Glutamatergic neuron (in vitro differentiated cells): ENCODE data around the gene CLEC12A. TPM values are rescaled to one million over a fixed set of nuclear protein-coding genes. Genes with fewer than 3 reads are reported as not detected.

ENCODE experiments used
- DNase-seq: peaks from one replicate; pipeline ENCODE4 v3.0.0; 2022
- H3K27ac Mint-ChIP-seq: one replicate; pipeline ENCODE4 v1.8.0; 2020; ENCODE audit warnings: mild to moderate bottlenecking, mixed read lengths, inconsistent platforms; ENCODE audit not compliant: unreplicated experiment
- H3K27me3 Mint-ChIP-seq: one replicate; pipeline ENCODE4 v1.8.0; 2020; ENCODE audit warnings: mild to moderate bottlenecking, moderate library complexity, mixed read lengths, inconsistent platforms; ENCODE audit not compliant: unreplicated experiment
- H3K36me3 Mint-ChIP-seq: one replicate; pipeline ENCODE4 v1.8.0; 2020; ENCODE audit warnings: mild to moderate bottlenecking, mixed read lengths, inconsistent platforms; ENCODE audit not compliant: unreplicated experiment
- H3K4me1 Mint-ChIP-seq: one replicate; pipeline ENCODE4 v1.8.0; 2020; ENCODE audit warnings: mild to moderate bottlenecking, low read depth, mixed read lengths, inconsistent platforms; ENCODE audit not compliant: unreplicated experiment
- H3K4me3 Mint-ChIP-seq: one replicate; pipeline ENCODE4 v1.8.0; 2020; ENCODE audit warnings: mild to moderate bottlenecking, mixed read lengths, inconsistent platforms; ENCODE audit not compliant: unreplicated experiment
- H3K9me3 Mint-ChIP-seq: one replicate; pipeline ENCODE4 v1.8.0; 2020; ENCODE audit warnings: mild to moderate bottlenecking, moderate library complexity, mixed read lengths, inconsistent platforms; ENCODE audit not compliant: unreplicated experiment
- total RNA-seq: library from RNA; stranded (reverse); fragmentation: NEBNext Ultra II Directional; extraction: Animal tissue kit (Norgen Biotek cat#: 25700); gene quantifications from one replicate; pipeline ENCODE4 v1.2.1, GENCODE V29; 2021; ENCODE audit not compliant: unreplicated experiment
- TF ChIP-seq, protein P1 (sequence below): fragments of 200-600 bp; sonication (generic); IDR thresholded peaks from one replicate; pipeline ENCODE4 v1.5.0; 2021; ENCODE audit not compliant: partially characterized antibody, unreplicated experiment

CLEC12A gene
- total RNA-seq, 1 donor from 2014 or later = not detected

GRCh38 chr12:10001171-10001776 is 30.1 kb downstream of the CLEC12A start:
- TF ChIP-seq, protein P1, sequence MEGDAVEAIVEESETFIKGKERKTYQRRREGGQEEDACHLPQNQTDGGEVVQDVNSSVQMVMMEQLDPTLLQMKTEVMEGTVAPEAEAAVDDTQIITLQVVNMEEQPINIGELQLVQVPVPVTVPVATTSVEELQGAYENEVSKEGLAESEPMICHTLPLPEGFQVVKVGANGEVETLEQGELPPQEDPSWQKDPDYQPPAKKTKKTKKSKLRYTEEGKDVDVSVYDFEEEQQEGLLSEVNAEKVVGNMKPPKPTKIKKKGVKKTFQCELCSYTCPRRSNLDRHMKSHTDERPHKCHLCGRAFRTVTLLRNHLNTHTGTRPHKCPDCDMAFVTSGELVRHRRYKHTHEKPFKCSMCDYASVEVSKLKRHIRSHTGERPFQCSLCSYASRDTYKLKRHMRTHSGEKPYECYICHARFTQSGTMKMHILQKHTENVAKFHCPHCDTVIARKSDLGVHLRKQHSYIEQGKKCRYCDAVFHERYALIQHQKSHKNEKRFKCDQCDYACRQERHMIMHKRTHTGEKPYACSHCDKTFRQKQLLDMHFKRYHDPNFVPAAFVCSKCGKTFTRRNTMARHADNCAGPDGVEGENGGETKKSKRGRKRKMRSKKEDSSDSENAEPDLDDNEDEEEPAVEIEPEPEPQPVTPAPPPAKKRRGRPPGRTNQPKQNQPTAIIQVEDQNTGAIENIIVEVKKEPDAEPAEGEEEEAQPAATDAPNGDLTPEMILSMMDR = no peak
- no peaks in the 10 kb centered on the region for H3K36me3 Mint-ChIP-seq
- DNase-seq = no peak
- H3K9me3 Mint-ChIP-seq = no peaks in the 10 kb centered on the region
- H3K27me3 Mint-ChIP-seq = no peaks in the 10 kb centered on the region
- no peaks in the 10 kb centered on the region for H3K4me1 Mint-ChIP-seq
- no peak overlapping the region for H3K27ac Mint-ChIP-seq
- no peak overlapping the region for H3K4me3 Mint-ChIP-seq

- no peak for DNase-seq
- TF ChIP-seq, protein P1 = no peak
- Mint-ChIP-seq H3K27me3 (no peaks in the 10 kb centered on the region), H3K36me3 (no peaks in the 10 kb centered on the region), H3K4me1 (no peaks in the 10 kb centered on the region), H3K27ac (no peak overlapping the region), H3K9me3 (no peaks in the 10 kb centered on the region), H3K4me3 (no peak overlapping the region)
These were observed 41.6 kb downstream of the CLEC12A start for GRCh38 chr12:10012630-10013330.

DNA sequence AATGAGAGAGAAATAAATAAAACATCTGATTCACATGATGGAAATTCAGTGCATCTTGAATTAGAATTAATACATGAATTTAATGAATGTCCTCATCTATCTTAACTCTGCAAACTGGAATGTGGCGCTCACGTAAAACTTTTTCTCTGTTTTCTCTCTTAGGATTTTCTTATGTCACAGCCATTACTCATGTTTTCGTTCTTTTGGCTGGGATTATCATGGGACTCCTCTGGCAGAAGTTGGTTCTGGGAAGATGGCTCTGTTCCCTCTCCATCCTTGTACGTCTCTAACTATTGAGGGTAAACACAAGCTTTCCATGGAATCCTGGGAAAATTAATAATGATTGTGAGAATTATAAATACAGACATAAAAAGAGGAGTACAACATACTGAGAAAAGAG is 44.2 kb downstream of the CLEC12A start:
- Mint-ChIP-seq H3K27ac (no peak overlapping the region), H3K9me3 (no peaks in the 10 kb centered on the region)

GRCh38 chr12:10016881-10017280 is 45.7 kb downstream of the CLEC12A start:
- Mint-ChIP-seq H3K9me3 (no peaks in the 10 kb centered on the region), H3K4me3 (no peak overlapping the region), H3K27ac (no peak overlapping the region), H3K36me3 (no peaks in the 10 kb centered on the region), H3K27me3 (no peaks in the 10 kb centered on the region), H3K4me1 (no peaks in the 10 kb centered on the region)
- DNase-seq = no peak
- TF ChIP-seq, protein P1 = no peak

More for the DNA sequence above, 44.2 kb downstream of the CLEC12A start:
- no peaks in the 10 kb centered on the region for H3K27me3 Mint-ChIP-seq
- H3K4me1 Mint-ChIP-seq = no peaks in the 10 kb centered on the region
- no peaks in the 10 kb centered on the region for H3K36me3 Mint-ChIP-seq
- no peak overlapping the region for H3K4me3 Mint-ChIP-seq
- TF ChIP-seq, protein P1 = no peak
- DNase-seq = no peak

DNA sequence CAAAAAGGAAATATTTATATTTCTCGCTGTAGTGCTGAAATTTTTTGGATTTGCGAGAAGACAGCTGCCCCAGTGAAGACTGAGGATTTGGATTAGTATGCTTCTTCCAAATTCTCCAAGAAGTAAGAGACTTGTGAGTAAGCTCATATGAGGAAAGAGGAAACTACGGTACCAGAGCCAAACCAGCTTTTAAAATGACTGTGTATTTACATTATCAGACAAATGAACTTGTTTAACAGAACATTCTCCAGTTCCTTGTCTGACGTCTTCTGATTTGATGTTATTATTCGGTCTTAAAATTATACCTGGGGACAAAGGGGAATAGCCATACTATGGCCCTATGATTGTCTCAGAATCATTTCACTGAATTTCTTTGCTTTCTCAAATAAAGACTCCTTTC is 47.2 kb downstream of the CLEC12A start:
- TF ChIP-seq, protein P1 = no peak
- Mint-ChIP-seq H3K9me3 (no peaks in the 10 kb centered on the region), H3K36me3 (no peaks in the 10 kb centered on the region), H3K4me3 (no peak overlapping the region), H3K27ac (no peak overlapping the region), H3K27me3 (peaks cover 2% of the 10 kb centered on the region), H3K4me1 (no peaks in the 10 kb centered on the region)
- no peak for DNase-seq
